AG08395 (cell line): ENCODE data around the gene OVCA2.

Experiments
- DNase-seq: peaks from one replicate; pipeline ENCODE4 v3.0.0; 2012; ENCODE audit warnings: mixed read lengths, low spot score

Gene OVCA2

GRCh38 chr17:2013994-2014317 is 27.9 kb upstream of the OVCA2 start:
- DNase-seq = no peak

DNA sequence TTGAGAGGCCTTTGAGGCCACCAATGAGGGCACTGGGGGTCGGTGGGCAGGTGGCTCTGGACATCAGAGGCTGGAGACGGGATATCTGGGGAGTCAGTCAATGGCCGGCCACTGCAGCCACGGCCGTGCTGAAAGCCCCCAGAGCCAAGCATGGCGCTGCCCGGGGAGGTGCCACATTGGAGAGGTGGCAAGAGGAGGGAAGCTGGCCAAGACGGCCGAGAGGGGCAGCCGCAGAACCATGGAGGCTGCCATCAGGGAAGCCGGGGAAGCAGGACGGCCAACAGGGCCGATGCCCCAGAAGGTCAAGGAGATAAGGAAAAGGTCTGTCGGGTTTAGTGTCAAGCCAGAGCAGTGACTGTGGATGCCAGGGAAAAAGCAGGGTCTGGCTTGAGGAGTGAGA is 26.5 kb upstream of the OVCA2 start:
- DNase-seq = no peak

GRCh38 chr17:2016494-2016893 is 25.3 kb upstream of the OVCA2 start:
- DNase-seq = no peak

- no peak for DNase-seq
Observed at GRCh38 chr17:2017274-2017941, 24.4 kb upstream of the OVCA2 start.

DNA sequence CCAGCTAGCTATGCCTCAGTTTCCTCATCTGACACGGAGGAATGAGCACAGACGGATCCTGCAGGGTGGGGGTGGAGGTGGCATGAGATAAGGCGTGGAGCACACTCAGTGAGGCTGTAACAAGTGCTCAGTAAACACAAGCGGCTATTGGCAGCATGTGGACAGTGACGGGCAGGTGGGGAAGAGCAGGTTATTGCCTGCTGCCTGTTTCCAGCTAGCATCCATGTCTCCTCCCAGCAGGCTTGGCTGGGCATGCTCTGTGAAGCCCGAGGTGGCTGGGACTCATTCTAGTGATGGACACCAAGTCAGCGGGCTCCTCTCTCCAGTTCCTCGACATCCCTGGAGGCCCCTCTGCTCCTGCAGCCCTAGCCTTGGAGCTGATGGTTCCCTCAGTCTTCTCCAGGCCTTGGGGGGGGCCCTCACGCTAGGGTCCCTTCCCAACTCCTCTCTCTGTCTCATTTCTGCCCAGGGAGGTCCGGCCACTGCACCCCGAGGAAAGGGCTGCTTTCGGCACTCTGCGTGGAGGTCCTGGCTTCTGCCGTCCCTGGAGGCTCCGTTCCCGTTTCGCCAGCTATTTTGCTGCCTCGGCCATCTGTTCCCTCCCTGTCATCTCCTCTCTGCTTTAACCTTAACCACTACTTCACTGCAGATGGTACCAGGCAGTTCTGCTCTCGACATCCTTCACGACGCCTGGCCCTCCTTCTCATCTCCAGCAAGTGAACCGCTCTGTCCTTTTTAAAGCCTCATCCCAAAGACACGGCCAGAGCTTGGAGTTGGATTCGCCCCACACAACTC is 22.9 kb upstream of the OVCA2 start:
- no peak for DNase-seq

- DNase-seq = no peak
Observed at GRCh38 chr17:2019723-2020122, 22.1 kb upstream of the OVCA2 start.

GRCh38 chr17:2020721-2021120 is 21.1 kb upstream of the OVCA2 start:
- DNase-seq = no peak

GRCh38 chr17:2022647-2023240 is 19.1 kb upstream of the OVCA2 start:
- DNase-seq = no peak

- DNase-seq = no peak
Observed at GRCh38 chr17:2023256-2023655, 18.6 kb upstream of the OVCA2 start.

GRCh38 chr17:2023692-2024571 is 17.9 kb upstream of the OVCA2 start:
- DNase-seq = peak; percentile 70

- no peak for DNase-seq
Observed at GRCh38 chr17:2024572-2025219, 17.1 kb upstream of the OVCA2 start.

GRCh38 chr17:2025220-2025621 is 16.6 kb upstream of the OVCA2 start, which contains the start of gene RTN4RL1:
RTN4RL1 (minus strand) TSS chr17:2025334; CDS start chr17:2024865, 469 bp downstream.
- peak; percentile 85 for DNase-seq

DNA sequence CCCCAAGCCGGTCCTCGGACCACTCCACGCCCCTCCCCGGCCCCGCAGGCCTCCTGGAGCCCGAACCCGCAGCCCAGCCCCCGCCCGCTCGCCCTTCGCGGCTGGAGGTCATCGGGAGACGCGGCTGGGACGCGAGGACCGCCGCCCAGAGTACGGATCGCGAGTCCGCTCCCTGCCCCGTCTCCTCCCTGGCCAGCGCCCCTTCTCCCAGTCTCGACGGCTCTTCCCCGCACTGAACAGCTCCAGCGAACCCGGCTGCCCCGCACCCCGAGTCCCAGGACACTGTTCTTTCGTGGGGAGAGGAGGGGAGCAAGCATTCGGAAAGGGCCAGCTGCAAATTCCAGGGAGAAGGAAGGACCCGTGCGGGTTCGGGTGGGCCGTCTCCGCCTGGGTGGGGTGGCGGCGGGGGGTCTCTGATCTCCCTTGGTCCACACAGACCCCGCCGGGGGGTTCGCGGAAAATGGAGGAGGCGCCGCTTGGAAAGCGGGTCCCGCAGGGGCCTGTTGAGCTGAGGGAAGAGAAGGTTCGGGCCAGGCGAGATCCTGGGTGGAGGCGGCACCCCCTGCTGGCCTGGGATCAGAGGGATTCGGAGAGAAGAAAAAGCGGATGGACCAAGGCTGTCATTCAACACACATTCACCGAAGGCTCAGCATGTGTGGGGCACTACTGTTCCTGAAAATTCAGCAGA is 16.1 kb upstream of the OVCA2 start:
- peak; percentile 85 for DNase-seq

- no peak for DNase-seq
Observed at GRCh38 chr17:2027528-2028233, 14.1 kb upstream of the OVCA2 start.

DNA sequence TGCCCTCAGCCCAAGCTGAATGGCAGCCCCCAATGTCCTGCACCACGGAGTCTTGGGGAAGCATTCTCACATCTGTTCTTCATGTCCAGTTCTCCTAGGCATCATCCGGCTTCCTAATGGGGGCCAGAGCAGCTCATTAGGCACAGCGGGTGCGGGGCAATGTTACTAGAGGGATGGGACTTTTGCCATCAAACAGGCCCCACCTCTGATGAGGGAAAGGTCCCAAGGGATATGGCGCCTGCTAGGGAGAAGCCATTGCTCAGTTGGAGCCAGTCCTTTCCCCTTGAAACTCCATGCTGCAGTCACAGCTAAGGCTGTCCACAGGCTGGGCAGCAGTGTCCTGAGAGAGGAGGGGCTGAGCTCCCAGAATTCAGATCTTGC is 13.6 kb upstream of the OVCA2 start:
- DNase-seq = no peak

- no peak for DNase-seq
Observed at GRCh38 chr17:2028737-2029136, 13.1 kb upstream of the OVCA2 start.

DNA sequence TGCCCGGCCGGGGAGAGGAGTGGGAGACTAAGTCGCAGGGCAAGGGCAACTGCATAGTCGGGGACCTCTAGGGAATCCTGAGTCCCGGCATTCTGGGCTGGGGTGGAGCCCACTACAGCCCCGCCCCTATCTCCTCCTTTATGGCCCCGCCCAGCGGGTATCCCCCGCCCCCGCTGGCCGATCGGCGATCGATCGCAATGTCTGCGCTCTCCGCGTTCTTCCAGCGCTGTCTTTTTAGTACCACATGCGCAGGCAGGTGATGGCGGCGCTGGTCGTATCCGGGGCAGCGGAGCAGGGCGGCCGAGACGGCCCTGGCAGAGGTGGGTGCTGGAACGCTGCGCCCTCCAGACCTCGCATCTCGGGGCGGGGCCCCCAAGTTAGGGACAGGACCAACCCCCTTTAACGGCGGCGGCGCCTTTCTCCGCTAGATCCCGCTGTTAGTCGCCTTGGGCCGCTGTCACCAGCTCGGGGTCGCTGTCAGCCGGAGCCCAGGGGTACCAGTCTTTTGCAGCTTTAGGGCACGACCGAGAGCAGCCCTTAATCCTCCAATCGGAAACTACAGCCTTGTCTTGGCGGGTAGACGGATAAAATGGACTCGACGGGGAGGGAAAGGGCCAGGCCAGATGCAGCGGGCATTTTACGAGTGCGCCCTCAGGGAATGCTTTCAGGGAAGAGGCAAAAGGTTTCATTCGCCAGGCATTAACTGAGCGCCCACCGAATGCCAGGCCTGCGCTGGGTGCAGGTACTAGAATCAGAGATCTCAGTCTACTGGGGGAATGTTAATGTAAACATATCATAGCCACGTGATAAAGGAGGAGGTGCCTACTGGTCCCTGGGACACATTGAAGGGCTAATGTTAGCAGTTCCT is 11.7 kb upstream of the OVCA2 start, which contains the start of gene DPH1:
Gene DPH1 (plus strand): TSS at position 243 of the 868 bp plus-strand sequence. CDS start 17 bp downstream, at position 260.
- DNase-seq = peak; percentile 92

DNA sequence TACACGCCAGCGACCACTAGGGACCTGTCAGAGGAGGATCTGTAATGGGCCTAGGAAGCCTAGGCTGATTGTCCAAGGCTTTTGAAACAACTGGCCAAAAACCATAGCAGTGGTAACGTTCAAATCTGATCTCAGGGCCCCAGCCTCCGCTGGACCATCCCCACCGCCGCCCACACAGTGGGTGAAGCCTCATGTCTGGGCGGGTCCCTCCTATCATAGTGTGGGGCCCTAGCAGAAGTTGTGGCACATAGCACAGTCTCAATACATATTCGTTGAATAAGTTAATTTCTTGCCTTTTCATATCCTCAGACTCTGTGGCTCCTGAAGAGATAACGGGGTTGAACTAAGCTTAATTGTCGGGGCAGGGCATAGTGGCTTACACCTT is 11.1 kb upstream of the OVCA2 start:
- DNase-seq = no peak

DNA sequence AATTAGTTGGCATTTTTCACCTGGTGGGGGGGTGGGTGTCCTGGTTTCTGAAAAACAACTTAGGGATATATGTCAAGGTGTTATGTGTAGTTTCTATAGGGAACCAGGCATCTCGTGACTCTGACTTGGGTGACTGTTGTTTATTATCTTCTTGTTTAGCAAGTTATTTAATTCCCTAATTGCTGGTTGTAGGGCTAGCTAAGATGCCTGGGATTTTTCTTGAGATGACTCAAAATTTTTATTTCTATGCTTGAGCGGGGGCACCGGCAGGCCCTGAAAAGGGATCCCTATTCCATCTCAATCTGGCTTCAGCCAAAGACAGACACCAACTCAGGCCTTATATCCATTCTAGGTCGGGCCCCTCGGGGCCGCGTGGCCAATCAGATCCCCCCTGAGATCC is 8.7 kb upstream of the OVCA2 start:
- no peak for DNase-seq
